ENCODE measurements around the gene MAGI2.

The MAGI2 gene

GRCh38 chr7:79241288-79242060 is 212.0 kb downstream of the MAGI2 start:
- DNase-seq = no peak

- no peak for DNase-seq
Measured at GRCh38 chr7:79240413-79240812, 213.1 kb downstream of the MAGI2 start.

GRCh38 chr7:79236352-79237028 is 217.0 kb downstream of the MAGI2 start:
- DNase-seq = no peak

- DNase-seq = no peak
Measured at GRCh38 chr7:79227044-79227443, 226.4 kb downstream of the MAGI2 start.

- DNase-seq = no peak
Measured at GRCh38 chr7:79221211-79221610, 232.3 kb downstream of the MAGI2 start.

GRCh38 chr7:79217976-79218626 is 235.4 kb downstream of the MAGI2 start:
- DNase-seq = no peak

- DNase-seq = no peak
Measured at GRCh38 chr7:79217468-79217867, 236.0 kb downstream of the MAGI2 start.

- DNase-seq = no peak
Measured at GRCh38 chr7:79216236-79216635, 237.2 kb downstream of the MAGI2 start.

GRCh38 chr7:79212334-79212733 is 241.1 kb downstream of the MAGI2 start:
- no peak for DNase-seq

- no peak for DNase-seq
Measured at GRCh38 chr7:79211724-79212123, 241.7 kb downstream of the MAGI2 start.

- DNase-seq = no peak
Measured at GRCh38 chr7:79199961-79200360, 253.5 kb downstream of the MAGI2 start.

- no peak for DNase-seq
Measured at GRCh38 chr7:79199266-79199665, 254.2 kb downstream of the MAGI2 start.

GRCh38 chr7:79185605-79186004 is 267.9 kb downstream of the MAGI2 start:
- no peak for DNase-seq

- DNase-seq = no peak
Measured at GRCh38 chr7:79182283-79182682, 271.2 kb downstream of the MAGI2 start.

GRCh38 chr7:79180533-79180932 is 272.9 kb downstream of the MAGI2 start:
- DNase-seq = no peak

- peak; percentile 43 for DNase-seq
Measured at GRCh38 chr7:79176859-79177477, 276.5 kb downstream of the MAGI2 start.

- DNase-seq = no peak
Measured at GRCh38 chr7:79175374-79175773, 278.1 kb downstream of the MAGI2 start.

- DNase-seq = no peak
Measured at GRCh38 chr7:79165225-79165624, 288.2 kb downstream of the MAGI2 start.

- DNase-seq = no peak
Measured at GRCh38 chr7:79159040-79159664, 294.3 kb downstream of the MAGI2 start.

- DNase-seq = no peak
Measured at GRCh38 chr7:79157281-79157680, 296.2 kb downstream of the MAGI2 start.

GRCh38 chr7:79149831-79150230 is 303.6 kb downstream of the MAGI2 start:
- DNase-seq = no peak

- DNase-seq = no peak
Measured at GRCh38 chr7:79142706-79143105, 310.8 kb downstream of the MAGI2 start.

- DNase-seq = no peak
Measured at GRCh38 chr7:79141252-79141651, 312.2 kb downstream of the MAGI2 start.

All from COR-L47 (cell line).